GM19035 (cell line): ENCODE results near the gene NUDT16.

ENCODE experiments used
- ATAC-seq: cut with Tn5 transposase; IDR thresholded peaks from one replicate; pipeline ENCODE4 v1.9.1; 2021; ENCODE audit not compliant: unreplicated experiment

NUDT16 gene

DNA sequence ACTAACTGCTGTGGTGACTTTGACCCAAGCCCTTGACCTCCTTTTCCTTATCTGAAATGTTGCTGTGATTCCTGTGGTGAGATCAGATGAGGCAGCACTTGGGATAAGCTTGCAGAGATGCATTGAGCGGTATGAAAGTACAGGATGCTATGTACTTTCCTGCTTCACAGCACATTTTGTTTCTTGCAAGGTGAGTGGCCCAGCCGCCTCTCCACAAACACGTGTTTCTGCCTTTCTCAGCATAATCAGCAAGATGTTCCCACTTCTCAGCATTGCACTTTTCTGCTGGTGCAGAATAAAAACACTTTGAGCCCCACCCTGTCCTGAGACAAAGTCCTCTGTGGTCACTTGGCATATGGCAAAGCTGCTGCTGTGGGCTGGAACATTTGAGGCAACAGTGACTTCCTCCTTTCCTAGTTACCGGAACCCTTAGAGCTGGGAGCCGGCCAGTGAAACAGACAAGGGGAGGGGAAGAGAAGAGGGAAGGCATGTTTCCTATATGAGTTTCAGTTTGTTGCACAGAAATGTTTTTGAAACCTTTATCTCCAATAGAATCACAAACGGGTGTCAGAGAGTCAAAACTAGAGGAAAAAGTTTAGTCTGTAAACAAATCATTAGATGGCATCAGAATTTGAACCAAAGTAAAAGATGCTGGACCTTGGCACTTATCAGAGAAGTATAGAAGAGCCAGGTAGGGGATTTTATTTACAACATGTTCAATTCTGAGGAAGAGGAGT, 5.0 kb downstream of the NUDT16 start:
- no peak for ATAC-seq

DNA sequence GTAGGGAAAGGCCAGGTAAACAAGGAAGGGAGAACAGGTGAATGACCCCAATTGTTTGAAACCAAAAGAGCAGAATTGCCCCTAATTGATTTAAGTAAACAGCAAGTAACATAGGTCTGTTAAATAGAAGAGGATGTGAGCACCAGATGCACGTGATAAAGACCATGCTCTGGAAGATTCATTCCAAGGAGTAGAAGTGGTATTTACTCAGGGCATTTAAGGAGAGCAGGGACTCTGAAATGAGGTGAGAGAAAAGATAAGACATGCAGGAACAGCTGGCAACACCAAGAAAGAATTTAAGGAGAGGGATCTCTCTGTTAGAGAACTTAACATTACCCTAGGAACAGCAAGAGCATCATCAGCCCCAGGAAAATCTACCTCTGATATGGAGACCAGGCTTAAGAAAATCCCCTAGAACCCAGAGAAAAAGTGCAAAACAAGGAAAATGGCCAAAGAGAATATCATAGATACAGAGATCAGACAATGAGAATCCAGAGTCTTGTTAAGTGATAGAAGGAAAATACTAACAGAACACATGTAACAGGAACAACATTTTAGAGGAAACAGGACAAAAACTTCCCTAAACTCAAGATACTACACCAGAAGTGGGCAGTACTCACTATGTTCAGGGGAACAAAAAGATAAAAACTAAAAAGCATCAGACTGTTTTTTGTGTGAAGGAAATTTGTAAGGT, 6.4 kb downstream of the NUDT16 start:
- no peak for ATAC-seq

DNA sequence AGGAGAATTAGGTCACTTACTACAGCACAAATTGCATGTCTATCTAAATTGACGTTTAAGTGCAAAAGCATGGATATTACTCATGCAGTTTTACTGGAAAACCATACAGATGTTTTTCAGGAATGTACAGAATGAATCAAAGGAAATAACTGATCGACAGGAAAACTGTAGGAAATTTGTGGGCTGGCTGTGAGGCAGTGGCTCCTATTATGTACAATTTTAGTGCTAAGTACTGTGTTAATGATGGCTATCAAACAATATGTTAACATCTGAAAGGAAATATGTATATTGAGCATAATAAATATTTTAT, 6.9 kb downstream of the NUDT16 start:
- no peak for ATAC-seq

DNA sequence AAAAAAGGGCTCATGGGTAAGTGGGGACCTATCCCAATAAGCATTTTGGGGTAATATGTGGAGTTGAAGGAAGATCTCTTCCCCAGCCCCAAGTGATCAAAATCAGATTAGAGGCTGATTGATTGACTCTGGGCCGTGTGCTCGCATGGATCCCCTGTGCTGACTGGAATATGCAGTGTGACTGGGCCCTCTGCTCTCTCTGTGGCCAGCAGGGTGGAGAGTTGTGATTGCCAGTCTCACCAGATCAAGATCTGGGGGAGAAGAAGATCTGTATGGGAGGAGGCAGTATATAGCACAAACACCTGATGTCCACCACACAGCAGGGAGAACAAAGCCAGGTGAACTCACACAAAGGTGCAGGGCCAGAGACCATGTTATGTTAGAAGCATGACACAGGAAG, 8.8 kb downstream of the NUDT16 start:
- ATAC-seq: no peak

DNA sequence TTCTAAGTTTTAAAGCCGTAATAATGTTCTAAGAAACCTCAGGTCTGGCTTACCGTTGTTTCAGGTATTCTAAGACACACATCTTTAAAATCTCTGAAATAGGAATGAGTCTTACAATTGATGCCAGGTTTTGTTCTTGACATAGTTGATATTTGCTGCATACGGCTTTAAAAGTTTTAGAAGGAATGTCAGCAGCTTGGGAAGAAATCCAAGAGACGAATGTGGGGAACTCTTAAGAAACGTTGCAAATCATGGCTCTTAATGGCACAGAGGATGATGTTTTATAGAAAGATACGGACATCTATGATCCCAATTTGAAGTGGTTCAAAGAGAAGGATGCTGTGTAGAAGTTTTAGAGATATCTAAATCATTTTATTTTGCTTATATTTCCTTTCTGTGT, 11.5 kb downstream of the NUDT16 start:
- no peak for ATAC-seq

DNA sequence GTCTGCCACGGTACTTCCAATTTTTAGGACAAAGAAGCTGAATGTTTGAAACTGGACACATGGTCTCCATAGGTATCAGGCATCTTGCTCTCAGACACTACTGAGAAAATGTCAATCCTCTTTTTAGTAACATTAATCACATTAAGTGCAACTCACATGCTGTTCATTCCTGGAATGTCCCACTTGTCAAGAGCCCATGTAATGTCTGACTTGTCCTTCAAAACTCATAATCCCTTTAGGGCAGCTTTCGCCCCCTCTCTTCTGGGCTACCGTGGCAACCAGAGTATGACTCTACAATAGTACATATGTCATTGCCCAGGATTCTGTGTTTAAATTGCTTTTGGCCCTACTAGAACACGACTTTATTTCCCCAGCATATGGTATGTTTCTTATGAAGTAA, 12.3 kb downstream of the NUDT16 start:
- ATAC-seq: no peak

DNA sequence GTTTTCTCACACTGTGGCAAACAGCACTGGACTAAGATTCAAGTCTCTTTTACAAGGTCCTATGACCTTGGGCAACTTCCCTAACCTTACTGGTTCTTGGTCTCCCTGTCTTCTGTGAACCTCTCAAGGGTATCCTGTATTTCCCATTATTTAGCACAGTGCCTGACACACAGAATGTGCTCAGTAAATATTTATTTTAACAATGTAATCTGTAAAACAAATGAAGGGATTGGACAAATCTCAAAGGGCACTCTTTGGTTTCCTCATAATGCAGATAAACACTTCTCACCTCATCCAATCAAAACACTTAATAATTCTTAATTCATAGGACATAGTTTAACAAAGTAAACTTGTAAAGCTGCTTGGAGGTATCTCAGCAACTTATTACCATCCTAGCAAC, 12.8 kb downstream of the NUDT16 start:
- ATAC-seq: no peak

DNA sequence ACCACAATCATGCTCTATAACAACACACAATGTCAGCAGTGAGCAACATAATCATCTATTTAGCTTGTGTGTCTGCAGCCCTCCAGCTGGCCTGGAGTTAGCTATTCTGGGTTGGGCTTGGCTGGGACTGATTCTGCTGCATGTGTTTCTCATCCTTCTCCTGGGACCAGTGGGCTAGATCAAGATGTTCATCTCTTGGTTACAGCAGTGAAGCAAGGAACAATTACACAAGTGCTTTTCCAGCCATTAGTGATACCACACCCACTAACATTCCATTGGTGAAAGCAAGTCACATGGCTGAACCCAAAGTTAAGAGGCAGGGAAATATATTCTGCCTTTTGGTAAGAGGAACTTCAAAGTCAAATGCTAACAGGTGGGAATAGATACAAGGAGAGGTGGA, 14.6 kb downstream of the NUDT16 start:
- ATAC-seq: no peak

DNA sequence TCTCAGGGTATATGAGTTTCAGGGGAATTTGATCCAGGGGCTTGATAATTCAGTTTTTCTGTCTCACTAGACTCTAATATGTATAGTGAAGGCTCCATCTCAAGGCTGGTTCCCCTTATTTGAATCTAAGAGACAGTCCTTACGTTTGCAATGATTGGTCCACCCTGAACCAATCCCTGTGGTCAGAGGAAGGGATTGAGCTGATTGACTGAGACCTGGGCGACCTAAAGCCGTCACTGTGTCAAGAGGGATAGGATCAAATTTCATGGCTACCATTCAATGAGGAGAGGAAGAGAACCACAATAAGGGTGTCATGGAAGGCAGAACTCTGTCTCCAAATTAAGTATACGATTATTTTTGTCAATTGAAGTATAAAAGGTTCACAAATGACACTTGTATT, 16.3 kb downstream of the NUDT16 start:
- no peak for ATAC-seq

DNA sequence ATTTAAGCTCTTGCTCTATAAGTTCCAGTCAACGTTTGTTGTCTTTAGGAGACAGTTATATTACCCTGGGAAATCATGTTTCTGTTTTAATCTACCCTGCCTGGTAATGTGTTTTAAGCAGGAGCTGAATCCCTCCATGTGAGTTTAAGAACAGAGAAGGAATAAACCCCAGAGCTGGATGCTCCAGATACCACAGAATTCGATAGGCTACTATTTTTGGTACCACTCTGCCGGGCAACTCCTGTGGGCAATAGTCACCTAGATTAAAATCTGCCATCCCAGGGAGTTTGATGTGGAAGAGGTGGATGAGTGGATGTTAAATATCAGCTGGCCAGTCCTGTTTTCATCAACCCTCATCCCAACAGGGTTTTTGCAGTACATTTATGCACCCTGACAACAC, 20.4 kb downstream of the NUDT16 start:
- no peak for ATAC-seq

DNA sequence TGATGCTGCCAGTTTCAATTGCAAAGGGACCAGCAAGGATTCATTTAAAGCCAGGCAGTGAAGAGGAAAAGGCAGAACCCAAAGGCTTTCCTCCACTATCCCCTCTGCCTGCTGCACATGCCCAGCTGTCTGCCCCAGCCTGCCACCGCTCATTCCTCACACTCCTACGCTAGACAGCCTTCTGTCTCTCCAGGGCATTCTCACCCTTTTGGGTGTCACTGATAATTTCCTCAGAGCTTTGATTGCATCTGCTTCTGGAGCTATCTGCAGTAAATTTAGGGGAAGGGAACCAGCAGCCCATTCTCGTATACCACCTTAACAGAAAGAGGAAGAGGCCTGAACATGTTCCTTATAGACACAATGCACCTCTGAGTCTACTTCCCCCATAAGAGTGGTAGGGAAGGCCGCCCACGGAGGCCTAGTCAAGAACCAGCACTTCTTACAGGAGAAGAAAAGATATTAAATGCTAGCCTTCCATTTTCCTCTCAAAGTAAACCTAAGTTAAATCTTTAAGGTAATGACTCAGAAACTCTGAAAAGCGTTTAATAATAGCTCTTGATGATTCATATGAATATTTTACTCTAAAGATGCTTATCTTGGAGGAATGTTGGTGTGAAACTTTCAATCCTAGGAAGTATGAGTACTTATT, 20.9 kb downstream of the NUDT16 start:
- ATAC-seq: no peak

DNA sequence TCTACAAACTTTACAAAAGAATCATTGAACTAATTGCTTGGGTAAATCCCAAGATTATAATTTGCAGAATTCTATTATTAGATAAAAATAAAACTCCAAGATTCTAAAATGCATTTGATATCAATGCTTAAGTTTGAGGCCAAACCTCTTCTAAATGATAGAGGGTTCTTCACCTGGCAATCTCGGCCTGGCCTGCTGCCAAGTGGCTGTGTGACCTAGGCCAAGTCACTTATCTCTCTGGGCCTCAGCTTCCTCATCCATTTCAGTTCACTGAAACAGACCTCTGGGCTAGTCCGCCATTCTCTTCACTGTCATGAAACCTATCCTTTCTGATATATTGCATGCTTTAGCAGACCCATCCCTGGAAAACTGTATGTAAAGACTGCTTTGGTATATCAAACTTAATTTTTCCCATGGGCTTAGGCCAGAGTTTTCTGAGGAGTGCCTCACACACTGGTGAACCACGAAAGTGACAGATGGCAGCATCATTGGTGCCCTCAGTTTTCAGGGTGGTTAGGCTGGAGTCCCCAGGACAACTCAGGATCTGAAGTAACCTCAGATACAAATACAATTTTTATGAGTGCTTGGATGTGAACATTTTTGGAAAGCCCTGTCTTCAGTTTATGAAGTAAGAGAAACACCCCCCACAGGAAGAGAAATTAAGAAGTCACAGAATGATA, 21.8 kb downstream of the NUDT16 start:
- no peak for ATAC-seq

DNA sequence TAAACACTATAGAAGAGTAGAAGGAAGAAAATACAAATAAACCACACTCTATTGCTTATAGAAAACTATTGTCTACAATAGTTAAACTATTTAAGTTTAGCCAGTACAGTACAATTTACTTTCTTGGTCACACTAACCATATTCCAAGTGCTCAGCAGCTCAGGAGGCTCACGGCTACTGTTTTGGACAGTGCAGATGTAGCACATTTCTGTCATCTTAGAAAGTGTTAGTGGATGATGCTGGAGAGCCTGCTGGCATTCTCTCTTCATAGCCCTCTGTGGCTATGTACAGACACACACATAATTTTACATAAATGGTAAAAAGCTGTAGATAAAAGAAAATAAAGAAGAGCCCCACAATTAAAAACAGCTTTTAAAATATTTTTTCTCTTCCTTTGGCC, 23.8 kb downstream of the NUDT16 start:
- no peak for ATAC-seq

DNA sequence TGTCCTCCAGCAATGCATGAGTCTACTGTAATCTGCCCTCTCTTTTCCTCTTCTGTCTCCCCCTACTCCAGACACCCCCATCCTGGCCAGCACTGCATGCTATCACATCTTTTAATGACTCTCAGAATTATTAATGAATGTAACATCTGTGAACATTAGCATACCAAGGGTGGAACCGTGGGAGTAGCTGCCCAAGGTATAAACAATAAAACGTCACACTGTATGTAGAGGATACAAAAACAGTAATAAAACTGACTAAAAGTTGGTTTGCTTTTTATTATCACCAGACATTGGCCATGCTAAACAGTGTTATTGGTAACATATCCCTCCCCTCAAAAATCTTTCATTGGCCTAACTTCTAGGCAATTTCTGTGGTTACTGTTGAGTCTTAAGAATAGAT, 24.7 kb downstream of the NUDT16 start:
- no peak for ATAC-seq

DNA sequence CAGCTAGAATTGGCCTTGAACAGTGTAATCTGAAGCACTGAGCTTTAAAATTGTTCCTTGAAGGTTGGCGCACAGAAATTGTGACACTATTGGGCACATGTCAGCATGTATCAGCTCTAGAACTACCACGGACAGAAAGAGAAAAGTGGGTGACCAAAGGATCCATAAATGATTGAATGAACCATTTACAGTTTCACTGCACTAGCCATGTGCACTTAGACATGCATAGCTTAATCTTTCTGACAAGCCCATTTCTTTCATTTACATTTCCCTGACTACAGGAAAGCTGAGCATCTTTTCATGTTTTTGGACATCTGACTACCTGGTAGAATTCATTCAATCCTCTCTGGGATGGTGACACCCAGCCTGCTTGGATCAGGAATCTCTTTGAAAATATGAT, 36.2 kb downstream of the NUDT16 start:
- ATAC-seq: no peak

DNA sequence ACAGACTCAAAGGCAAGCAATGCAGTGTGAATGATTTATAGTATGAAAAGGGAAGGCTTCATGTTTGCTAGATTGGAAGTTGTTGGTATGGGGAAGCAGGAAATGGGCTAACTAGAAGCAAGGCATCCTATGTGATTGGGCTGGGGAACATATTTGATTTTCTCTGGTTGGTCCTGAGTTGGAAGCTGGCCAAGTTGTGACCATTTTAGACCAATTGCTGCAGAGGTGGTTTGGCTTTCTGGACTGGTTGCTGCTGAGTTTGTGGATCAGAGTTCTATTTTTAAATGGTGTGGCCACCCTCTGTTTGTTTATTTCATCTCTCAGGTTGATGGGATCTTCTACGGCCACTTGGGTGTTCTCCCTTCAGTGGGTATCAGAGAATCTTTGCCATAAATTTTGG, 39.7 kb downstream of the NUDT16 start:
- ATAC-seq: no peak

DNA sequence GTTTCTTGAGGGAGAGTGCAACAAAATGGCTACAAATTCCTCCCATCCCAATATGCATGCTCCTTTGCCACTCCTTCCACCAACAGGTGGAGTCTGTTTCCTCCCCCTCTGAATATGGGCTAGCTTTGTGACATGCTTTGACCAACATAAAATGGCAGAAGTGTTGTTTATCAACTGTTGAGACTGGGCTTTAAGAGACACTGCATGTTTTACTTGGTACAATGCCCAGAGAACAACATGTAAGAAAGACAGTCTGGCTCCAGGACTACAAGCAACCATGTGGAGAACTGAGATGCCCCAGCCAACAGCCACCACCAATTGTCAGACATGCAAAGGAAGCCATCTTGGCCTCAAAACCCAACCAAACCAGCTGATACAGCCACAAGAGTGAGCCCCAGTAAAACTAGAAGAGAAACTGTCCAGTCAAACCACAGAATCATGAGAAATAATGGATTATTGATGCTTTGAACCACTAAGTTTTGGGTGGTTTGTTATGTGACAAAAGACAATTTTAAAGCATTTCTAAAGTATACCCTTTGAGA, 40.5 kb downstream of the NUDT16 start:
- ATAC-seq: no peak

DNA sequence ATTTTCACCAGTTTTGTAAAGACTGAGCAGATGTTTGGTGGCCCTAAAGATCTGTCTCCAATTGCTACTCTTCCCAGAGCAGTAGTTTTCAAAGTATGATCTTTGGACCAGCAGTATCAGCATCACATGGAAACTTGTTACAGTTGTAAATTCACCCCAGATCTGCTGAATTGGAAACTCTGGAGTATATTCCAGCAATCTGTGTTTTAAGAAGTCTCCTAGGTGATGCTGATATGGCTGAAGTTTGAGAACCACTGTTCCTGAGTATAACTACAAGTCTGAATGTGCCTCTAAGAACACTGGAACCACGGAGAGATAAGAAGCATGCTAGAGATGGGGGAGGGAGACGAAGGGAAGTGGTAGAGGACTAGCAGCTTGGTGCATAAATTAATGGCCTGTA, 45.7 kb downstream of the NUDT16 start:
- ATAC-seq: no peak

DNA sequence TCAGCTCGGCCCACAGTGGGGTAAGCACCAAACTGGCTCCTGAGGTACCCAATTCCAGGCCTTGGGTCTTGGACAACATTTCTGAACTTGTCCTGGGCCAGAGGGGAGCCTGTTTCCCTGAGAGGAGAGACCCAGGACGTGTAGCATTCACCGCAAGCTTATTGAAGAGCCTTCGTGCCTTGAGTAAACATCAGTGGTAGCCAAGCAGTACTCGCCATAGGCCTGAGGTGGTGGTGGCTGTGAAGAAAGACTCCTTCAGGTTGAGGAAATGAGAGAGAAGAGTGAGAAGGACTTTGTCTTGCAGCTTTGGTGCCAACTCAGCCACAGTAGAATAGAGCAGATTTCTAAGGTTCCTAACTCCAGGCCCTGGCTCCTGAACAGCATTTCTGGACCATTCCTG, 50.2 kb downstream of the NUDT16 start:
- no peak for ATAC-seq

DNA sequence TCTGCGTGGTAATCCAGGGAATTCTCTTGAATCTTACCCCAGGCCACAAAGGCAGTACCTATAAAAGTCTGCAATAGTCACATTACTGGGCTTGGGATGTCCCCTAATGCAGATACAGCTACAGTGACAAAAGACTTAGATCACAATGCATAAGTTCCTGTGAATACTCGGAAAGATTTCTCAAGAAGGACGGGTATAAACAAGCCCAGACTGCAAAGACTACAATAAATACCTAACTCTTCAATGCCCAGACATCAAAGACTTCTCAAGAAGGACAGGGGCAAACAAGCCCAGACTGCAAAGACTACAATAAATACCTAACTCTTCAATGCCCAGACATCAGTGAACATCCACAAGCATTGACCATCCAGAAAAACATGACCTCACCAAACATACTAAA, 50.9 kb downstream of the NUDT16 start:
- ATAC-seq: no peak

DNA sequence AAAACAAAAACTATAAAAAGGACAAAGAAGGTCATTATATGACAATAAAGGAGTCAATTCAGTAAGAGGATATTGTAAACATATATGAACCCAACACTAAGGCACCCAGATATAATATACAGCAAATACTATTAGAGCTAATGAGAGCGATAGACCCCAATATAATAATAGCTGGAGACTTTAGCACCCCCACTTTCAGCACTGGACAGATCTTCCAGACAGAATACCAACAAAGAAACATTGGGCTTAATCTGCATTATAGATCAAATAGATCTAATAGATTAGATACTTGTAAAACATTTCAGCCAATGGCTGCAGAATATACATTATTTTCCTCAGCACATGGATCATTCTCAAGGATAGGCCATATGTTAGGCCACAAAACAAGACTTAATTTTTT, 53.4 kb downstream of the NUDT16 start:
- no peak for ATAC-seq
